ENCODE results near the gene EMD.

EMD gene

DNA sequence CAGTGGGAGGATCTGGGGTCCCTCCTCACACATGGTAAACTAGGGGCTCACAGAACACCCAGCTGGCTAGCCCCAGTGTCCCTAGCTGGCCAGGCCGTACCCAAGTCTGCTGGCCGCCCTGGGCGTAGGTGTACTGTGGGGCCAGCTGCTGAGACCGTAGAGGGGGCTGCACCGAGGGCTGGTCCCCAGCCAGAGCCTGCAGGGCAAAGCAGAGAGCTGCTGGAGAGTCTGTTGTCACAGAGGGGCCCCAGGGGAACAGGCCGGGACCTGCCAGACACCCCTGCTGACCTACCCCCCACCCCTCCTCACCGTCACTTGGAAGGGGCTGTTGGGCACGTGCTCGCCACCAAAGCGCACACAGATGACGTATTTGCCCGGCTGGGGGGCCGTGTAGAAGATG is 24.6 kb upstream of the EMD start:
- no peak overlapping the region for H3K27ac ChIP-seq
- in situ Hi-C loops (cut with HindIII; ENCODE audit: low pct_ligation_motif_present, low sequenced_read_pairs), result no loop called here
- TF ChIP-seq, protein P1, sequence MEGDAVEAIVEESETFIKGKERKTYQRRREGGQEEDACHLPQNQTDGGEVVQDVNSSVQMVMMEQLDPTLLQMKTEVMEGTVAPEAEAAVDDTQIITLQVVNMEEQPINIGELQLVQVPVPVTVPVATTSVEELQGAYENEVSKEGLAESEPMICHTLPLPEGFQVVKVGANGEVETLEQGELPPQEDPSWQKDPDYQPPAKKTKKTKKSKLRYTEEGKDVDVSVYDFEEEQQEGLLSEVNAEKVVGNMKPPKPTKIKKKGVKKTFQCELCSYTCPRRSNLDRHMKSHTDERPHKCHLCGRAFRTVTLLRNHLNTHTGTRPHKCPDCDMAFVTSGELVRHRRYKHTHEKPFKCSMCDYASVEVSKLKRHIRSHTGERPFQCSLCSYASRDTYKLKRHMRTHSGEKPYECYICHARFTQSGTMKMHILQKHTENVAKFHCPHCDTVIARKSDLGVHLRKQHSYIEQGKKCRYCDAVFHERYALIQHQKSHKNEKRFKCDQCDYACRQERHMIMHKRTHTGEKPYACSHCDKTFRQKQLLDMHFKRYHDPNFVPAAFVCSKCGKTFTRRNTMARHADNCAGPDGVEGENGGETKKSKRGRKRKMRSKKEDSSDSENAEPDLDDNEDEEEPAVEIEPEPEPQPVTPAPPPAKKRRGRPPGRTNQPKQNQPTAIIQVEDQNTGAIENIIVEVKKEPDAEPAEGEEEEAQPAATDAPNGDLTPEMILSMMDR (IDR thresholded peaks at IDR 0.05; ENCODE audit: low read depth, low read length, missing control alignments), result no peak

GRCh38 chrX:154355094-154355775 is 23.9 kb upstream of the EMD start:
- no peak for DNase-seq
- TF ChIP-seq, protein P1 (IDR thresholded peaks at IDR 0.05; ENCODE audit: low read depth, low read length, missing control alignments), result no peak
- Histone ChIP-seq H3K4me3 (ENCODE audit: low read depth, low read length) (no peak overlapping the region), H3K36me3 (replicated peaks) (peaks cover 100% of the 10 kb centered on the region), H3K27ac (no peak overlapping the region), H3K27me3 (replicated peaks) (no peaks in the 10 kb centered on the region)
- in situ Hi-C loops (cut with HindIII; ENCODE audit: low pct_ligation_motif_present, low sequenced_read_pairs), result no loop called here

More for the DNA sequence above, 24.6 kb upstream of the EMD start:
- H3K36me3 ChIP-seq (replicated peaks), result peaks cover 98% of the 10 kb centered on the region
- no peaks in the 10 kb centered on the region for H3K27me3 ChIP-seq (replicated peaks)
- H3K4me3 ChIP-seq (ENCODE audit: low read depth, low read length), result no peak overlapping the region
- no peak for DNase-seq

DNA sequence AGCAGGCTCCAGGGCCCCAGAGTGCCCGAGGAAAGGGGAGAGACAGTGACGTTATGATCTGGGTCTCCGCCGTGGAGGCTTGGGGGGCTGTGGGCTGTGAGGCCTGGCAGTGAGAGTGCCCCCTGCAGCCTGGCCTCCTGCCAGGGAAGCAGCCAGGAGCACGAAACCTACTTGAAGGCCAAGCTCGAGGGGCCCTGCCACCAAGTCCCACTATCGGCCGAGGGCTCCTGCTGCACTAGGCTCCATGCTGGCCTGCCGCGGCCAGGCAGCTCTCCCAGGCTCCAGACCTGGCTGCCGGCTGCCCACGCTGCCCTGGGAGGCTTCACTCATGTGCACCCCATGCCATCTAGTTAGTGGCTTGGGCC is 23.3 kb upstream of the EMD start:
- Histone ChIP-seq H3K27me3 (replicated peaks) (no peaks in the 10 kb centered on the region), H3K27ac (no peak overlapping the region), H3K4me3 (ENCODE audit: low read depth, low read length) (no peak overlapping the region), H3K36me3 (replicated peaks) (peaks cover 100% of the 10 kb centered on the region)
- TF ChIP-seq, protein P1 (IDR thresholded peaks at IDR 0.05; ENCODE audit: low read depth, low read length, missing control alignments), result no peak
- no peak for DNase-seq
- in situ Hi-C loops (cut with HindIII; ENCODE audit: low pct_ligation_motif_present, low sequenced_read_pairs), result no loop called here

DNA sequence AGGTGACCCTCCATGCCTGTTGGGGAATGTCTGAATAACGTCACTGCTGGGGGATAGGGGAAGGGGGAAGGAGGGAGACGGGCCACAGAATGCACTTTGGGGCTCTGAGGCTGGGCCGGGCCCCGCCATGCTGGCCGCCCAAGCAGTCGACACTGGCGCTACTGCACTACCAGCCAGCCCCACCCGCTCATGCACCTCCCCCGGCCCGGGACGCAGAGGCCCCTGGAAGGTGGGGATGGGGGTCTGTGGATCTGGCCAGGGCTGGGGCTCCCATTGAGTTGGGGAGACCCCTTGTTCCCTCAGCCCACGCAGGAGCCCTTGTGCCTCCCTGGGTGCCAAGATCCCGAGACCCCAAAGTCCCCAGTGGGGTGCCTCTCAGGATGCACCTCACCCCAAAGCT is 22.5 kb upstream of the EMD start:
- Histone ChIP-seq H3K27ac (no peak overlapping the region), H3K27me3 (replicated peaks) (no peaks in the 10 kb centered on the region), H3K4me3 (ENCODE audit: low read depth, low read length) (no peak overlapping the region), H3K36me3 (replicated peaks) (peaks cover 95% of the 10 kb centered on the region)
- in situ Hi-C loops (cut with HindIII; ENCODE audit: low pct_ligation_motif_present, low sequenced_read_pairs), result no loop called here
- no peak for DNase-seq
- TF ChIP-seq, protein P1 (IDR thresholded peaks at IDR 0.05; ENCODE audit: low read depth, low read length, missing control alignments), result no peak

GRCh38 chrX:154357205-154357604 is 21.9 kb upstream of the EMD start:
- Histone ChIP-seq H3K27me3 (replicated peaks) (no peaks in the 10 kb centered on the region), H3K27ac (no peak overlapping the region), H3K36me3 (replicated peaks) (peaks cover 95% of the 10 kb centered on the region), H3K4me3 (ENCODE audit: low read depth, low read length) (no peak overlapping the region)
- DNase-seq, result no peak
- TF ChIP-seq, protein P1 (IDR thresholded peaks at IDR 0.05; ENCODE audit: low read depth, low read length, missing control alignments), result no peak
- in situ Hi-C loops (cut with HindIII; ENCODE audit: low pct_ligation_motif_present, low sequenced_read_pairs), result no loop called here

- no peak for DNase-seq
- TF ChIP-seq, protein P1 (IDR thresholded peaks at IDR 0.05; ENCODE audit: low read depth, low read length, missing control alignments), result no peak
- no peak overlapping the region for H3K27ac ChIP-seq
- in situ Hi-C loops (cut with HindIII; ENCODE audit: low pct_ligation_motif_present, low sequenced_read_pairs), result no loop called here
- no peak overlapping the region for H3K4me3 ChIP-seq (ENCODE audit: low read depth, low read length)
- H3K27me3 ChIP-seq (replicated peaks), result no peaks in the 10 kb centered on the region
- peaks cover 95% of the 10 kb centered on the region for H3K36me3 ChIP-seq (replicated peaks)
These were observed 21.1 kb upstream of the EMD start for GRCh38 chrX:154358011-154358410.

Data from brain microvascular endothelial cell (primary cell).